Measurements from ENCODE around the gene AOPEP.

The AOPEP gene

DNA sequence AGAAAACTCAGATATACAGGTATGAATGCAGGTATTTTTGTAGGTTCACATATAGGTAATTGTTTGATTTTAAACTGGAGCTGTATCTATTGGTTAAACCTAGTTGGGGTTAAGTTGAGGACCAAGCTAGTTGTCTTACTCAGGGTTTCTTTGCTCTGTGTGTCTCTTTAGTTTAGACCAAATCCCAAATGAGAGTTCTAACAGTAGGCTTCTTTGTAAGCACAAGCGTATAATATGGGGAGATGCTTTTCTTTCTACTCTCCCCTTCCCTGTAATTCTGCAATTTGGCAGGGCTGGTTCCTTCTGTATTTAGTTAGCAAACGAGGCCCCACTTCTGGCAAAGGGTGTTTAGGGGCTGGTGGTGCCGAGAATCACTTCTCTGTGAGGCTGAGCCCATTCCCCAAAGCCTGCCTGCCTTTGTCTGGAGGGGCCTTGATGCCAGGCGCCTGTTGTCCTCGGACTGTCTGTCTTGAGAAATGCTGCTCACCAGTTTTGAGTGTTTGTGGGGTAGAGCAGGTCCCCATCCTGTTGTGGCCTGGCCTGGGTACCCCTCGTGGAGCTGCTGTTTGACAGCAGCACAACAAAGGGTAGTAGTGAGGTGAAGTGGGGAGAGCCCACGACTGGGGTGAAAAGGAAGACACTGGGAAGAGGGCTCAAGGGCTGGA is 331.8 kb downstream of the AOPEP start:
- H3K27ac ChIP-seq, result no peak overlapping the region
- TF ChIP-seq, protein P1, sequence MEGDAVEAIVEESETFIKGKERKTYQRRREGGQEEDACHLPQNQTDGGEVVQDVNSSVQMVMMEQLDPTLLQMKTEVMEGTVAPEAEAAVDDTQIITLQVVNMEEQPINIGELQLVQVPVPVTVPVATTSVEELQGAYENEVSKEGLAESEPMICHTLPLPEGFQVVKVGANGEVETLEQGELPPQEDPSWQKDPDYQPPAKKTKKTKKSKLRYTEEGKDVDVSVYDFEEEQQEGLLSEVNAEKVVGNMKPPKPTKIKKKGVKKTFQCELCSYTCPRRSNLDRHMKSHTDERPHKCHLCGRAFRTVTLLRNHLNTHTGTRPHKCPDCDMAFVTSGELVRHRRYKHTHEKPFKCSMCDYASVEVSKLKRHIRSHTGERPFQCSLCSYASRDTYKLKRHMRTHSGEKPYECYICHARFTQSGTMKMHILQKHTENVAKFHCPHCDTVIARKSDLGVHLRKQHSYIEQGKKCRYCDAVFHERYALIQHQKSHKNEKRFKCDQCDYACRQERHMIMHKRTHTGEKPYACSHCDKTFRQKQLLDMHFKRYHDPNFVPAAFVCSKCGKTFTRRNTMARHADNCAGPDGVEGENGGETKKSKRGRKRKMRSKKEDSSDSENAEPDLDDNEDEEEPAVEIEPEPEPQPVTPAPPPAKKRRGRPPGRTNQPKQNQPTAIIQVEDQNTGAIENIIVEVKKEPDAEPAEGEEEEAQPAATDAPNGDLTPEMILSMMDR (conservative IDR thresholded peaks at IDR 0.05), result no peak
- no peak for TF ChIP-seq ZFX (IDR thresholded peaks at IDR 0.05)

DNA sequence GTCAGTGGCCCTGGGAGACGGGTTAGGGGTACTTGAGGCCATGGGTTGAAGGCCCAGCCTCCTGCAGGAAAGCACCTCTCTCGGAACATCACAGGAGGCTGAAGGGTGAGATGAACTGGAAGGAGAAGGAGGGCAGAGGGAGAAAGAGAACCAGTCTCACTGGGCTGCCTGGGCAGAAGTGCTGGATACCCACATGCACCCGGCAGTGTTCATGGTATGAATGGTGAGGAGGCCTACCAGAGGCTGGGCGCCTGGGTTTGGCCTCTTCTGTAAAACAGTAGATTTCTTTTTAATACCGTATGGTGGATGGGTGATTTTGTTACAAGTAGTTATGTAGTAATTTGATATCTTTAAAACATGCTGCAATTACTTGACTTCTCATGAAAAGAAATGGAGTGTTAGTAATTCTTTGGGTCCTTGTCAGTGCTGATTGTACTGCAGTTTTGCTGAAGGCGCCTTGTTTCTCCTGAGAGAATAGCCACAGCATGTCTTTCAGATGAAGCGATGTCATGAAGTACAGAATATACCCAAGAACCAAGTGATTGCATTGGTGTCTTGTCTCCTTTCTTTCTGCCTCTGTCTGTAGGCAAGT is 332.4 kb downstream of the AOPEP start:
- H3K27ac ChIP-seq, result no peak overlapping the region
- TF ChIP-seq, protein P1 (conservative IDR thresholded peaks at IDR 0.05), result no peak
- no peak for TF ChIP-seq ZFX (IDR thresholded peaks at IDR 0.05)

DNA sequence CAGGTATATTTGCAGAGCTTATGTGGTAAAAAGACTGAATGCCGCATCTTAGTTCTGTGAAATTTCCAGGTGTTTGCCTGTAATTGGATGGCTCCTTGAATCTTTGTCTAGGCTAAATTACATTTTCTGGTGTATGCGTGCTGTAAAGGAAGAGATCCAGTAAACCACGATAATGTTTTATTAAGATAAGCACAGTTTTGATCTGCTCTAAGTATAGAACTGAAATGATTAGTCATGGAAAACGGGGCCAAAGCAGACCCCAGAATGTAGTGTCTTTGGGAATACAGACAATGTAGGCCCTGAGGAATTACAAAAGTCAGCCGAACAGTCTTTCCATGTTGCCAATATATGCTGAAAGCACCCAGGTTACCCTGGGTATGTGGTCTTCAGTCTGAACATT is 333.7 kb downstream of the AOPEP start:
- TF ChIP-seq, protein P1 (conservative IDR thresholded peaks at IDR 0.05), result no peak
- no peak for TF ChIP-seq ZFX (IDR thresholded peaks at IDR 0.05)
- H3K27ac ChIP-seq, result no peak overlapping the region

DNA sequence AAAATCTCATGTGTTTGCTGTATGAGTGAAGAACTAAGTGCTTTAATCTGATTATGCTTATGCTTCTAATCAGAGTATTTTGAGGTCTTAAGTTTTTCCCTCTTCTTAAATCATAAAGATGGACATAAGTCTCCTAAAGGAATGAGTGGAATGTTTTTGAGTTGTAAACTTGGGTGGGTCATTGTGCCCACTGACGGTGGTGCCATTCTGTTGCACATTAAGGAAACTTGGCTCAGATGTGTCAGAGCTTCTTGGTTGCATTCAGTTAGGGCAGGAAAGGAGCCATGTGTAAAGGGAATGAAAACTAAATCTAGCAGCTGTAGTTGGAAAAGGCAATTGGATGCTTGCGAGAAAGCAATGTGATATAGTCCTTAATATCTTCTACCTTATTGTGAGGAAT is 334.4 kb downstream of the AOPEP start:
- TF ChIP-seq, protein P1 (conservative IDR thresholded peaks at IDR 0.05), result no peak
- H3K27ac ChIP-seq, result no peak overlapping the region

DNA sequence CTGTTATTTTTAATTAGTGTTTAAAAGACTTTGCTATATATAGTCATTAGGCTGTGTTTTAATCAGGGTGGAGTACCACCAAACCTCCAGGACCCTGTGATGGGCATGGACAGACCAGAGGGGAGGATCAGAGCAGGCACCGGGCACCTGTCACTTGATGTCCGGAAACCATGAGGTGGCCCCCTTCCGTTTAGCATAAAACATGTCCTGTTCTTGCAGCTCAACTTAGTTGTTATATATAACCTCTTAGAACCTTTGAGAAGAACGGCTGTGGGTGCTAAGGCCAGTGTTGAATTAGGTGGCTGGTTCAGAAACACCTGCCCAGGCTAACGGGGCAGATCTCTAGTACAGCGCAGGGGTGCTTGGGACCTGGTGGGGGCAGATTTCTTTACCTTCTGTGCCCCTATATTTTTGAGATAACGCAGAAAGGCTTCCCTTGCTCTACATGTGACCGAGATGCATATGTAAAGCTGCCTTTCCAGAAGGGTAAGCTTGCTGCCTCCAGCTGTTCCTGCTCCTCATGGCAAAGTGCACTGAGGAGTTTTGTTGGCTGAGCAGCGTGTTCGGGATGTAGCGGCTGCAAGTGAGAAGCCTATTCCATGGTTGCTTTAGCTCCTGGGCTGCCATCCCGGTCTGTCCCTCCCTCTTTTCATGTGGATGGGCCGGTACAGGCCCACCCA is 335.6 kb downstream of the AOPEP start:
- no peak for TF ChIP-seq ZFX (IDR thresholded peaks at IDR 0.05)
- TF ChIP-seq, protein P1 (conservative IDR thresholded peaks at IDR 0.05), result no peak
- H3K27ac ChIP-seq, result no peak overlapping the region

DNA sequence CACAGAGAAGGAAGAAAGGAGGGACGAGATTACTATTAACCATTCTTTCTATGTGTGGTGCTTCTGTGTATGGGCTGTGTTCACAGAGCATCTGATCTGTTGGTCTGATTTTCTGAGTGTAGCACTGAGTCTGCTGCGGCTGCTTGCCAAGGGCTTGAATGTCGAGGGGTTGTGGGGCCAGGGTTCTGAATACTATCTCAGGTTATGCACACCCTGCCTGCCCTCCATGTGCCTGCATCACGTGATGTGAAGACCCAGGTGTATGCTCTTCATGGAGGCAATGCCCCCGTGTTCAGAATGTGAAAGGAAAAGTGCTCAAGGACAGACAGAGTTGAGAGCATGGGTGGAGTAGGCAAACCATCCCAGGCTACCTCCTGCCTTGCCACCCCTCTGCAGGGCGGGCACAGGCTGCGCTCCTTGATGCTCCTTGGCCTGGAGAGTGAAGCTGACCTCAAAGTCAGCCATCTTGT is 336.1 kb downstream of the AOPEP start:
- no peak overlapping the region for H3K27ac ChIP-seq
- TF ChIP-seq ZFX (IDR thresholded peaks at IDR 0.05), result no peak
- TF ChIP-seq, protein P1 (conservative IDR thresholded peaks at IDR 0.05), result no peak

DNA sequence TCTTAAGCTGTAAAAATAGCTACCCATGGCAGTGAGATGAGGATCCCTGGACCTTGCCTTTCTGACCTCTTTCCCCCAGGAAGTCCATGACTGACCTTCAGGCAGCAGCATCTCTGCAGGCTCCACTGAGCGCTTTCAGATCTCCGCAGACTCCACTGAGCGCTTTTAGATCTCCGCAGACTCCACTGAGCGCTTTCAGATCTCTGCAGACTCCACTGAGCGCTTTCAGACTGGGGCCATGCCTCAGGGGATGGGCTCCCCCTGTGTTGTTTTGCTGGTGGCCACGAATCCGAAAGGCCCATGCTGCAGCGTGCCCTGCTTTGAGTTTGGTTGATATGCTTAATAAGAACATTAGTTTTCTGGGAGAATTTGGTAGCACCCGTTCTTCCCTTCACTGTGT is 336.8 kb downstream of the AOPEP start:
- TF ChIP-seq, protein P1 (conservative IDR thresholded peaks at IDR 0.05), result no peak
- no peak for TF ChIP-seq ZFX (IDR thresholded peaks at IDR 0.05)
- no peak overlapping the region for H3K27ac ChIP-seq
